Upper lobe of right lung (tissue), 1 donor: ENCODE measurements around the gene GPR39. TPM values are rescaled to one million over a fixed set of nuclear protein-coding genes. Genes with fewer than 3 reads are reported as not detected.

Source experiments
- ATAC-seq: fragments of 200-7000 bp; cut with Tn5 transposase; one replicate; pipeline ENCODE4 v1.9.1; 2020; ENCODE audit warnings: mild to moderate bottlenecking, moderate library complexity
- DNase-seq: peaks from one replicate; pipeline ENCODE4 v3.0.0-alpha.2; 2020
- H3K27ac ChIP-seq: fragments of 200-600 bp; one replicate; pipeline ENCODE4 v1.8.0; 2022
- H3K27me3 ChIP-seq: fragments of 200-600 bp; one replicate; pipeline ENCODE4 v1.8.0; 2022; ENCODE audit warnings: mild to moderate bottlenecking
- H3K36me3 ChIP-seq: fragments of 200-600 bp; one replicate; pipeline ENCODE4 v1.8.0; 2022
- H3K4me1 ChIP-seq: fragments of 200-600 bp; one replicate; pipeline ENCODE4 v1.8.0; 2022
- H3K4me3 ChIP-seq: fragments of 200-600 bp; one replicate; pipeline ENCODE4 v1.8.0; 2022; ENCODE audit warnings: mild to moderate bottlenecking
- H3K9me3 ChIP-seq: fragments of 200-600 bp; one replicate; pipeline ENCODE4 v1.8.0; 2022
- CTCF ChIP-seq: fragments of 200-600 bp; IDR thresholded peaks from one replicate; pipeline ENCODE4 v1.8.0; 2022; ENCODE audit warnings: antibody characterized with exemption
- intact Hi-C: fragments of 100-400 bp; cut with DNase I; formaldehyde crosslinking; loops from one replicate; pipeline ENCODE4 v1.11.0; 2022
- total RNA-seq: library from RNA; stranded (reverse); fragmentation: NEBNext Ultra II Directional; extraction: Animal tissue kit (Norgen Biotek cat#: 25700); gene quantifications from one replicate; pipeline ENCODE4 v1.2.1, GENCODE V29; 2021
- donor health status: DM: no; HTN: yes; CAD: no; lungs with severe emphysema.

GPR39 gene
- total RNA-seq, 1 donor from 2014 or later, result 13.4 TPM

DNA sequence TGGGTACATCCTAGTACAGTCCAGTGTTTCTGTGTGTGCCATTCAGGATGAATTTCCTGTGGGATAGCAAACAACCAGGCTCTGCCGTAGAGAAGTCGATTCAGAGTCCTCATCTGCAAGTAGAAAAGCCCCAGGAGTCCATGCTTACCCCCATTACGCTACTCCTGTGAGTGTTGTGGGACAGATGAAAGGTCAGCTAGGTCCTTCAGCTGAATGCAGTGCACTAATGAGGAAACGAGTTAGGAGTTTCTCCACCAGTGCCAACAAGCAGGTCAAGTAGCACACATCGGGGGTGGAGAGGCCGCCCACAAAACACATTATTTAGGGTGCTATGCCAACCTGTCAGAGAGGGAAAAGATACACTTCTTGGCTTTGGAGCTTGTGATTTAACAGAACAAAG is 2.5 kb upstream of the GPR39 start:
- no peaks in the 10 kb centered on the region for H3K9me3 ChIP-seq
- no peaks in the 10 kb centered on the region for H3K36me3 ChIP-seq
- no peak for ATAC-seq
- H3K4me3 ChIP-seq, result no peak overlapping the region
- H3K27me3 ChIP-seq, result no peaks in the 10 kb centered on the region
- TF ChIP-seq CTCF, result no peak
- H3K4me1 ChIP-seq, result peaks cover 8% of the 10 kb centered on the region
- intact Hi-C loops, result no loop called here
- no peak overlapping the region for H3K27ac ChIP-seq
- no peak for DNase-seq

DNA sequence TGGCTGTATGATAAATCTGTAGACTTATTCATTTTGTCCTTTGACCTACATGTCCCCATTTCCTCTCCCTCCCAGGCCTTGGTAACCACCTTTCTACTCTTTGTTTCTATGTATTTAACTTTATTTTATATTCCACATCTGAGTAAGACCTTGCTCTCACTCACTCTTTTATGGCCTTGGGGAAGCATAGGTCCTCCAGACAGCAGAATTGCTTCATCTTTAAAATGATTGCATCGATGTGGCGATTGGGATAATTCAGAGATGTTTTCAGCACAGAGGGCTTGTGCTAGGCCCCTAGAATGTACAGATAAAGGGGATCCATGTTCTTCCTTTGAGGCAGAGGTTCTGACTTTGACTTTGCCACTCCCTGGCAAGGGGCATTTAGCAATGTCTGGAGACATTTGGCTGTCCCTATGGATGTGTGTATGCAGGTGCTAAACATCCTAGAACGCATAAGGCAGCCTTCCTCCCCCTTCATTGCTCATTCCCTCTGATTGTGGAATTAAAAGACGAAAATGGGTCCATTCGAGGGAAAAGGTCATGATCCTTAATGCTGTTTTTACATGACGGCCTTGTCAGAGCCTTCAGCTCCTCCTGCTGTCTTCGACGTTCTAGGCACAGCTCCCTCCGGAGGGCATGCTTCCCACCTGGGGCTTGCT is 1.2 kb upstream of the GPR39 start:
- no peak for ATAC-seq
- no peak for DNase-seq
- Histone ChIP-seq H3K36me3 (no peaks in the 10 kb centered on the region), H3K27ac (peak overlapping the region; percentile 84), H3K27me3 (no peaks in the 10 kb centered on the region), H3K4me3 (peak overlapping the region; percentile 57), H3K9me3 (no peaks in the 10 kb centered on the region), H3K4me1 (peaks cover 8% of the 10 kb centered on the region)
- intact Hi-C loops, result no loop called here
- no peak for TF ChIP-seq CTCF

DNA sequence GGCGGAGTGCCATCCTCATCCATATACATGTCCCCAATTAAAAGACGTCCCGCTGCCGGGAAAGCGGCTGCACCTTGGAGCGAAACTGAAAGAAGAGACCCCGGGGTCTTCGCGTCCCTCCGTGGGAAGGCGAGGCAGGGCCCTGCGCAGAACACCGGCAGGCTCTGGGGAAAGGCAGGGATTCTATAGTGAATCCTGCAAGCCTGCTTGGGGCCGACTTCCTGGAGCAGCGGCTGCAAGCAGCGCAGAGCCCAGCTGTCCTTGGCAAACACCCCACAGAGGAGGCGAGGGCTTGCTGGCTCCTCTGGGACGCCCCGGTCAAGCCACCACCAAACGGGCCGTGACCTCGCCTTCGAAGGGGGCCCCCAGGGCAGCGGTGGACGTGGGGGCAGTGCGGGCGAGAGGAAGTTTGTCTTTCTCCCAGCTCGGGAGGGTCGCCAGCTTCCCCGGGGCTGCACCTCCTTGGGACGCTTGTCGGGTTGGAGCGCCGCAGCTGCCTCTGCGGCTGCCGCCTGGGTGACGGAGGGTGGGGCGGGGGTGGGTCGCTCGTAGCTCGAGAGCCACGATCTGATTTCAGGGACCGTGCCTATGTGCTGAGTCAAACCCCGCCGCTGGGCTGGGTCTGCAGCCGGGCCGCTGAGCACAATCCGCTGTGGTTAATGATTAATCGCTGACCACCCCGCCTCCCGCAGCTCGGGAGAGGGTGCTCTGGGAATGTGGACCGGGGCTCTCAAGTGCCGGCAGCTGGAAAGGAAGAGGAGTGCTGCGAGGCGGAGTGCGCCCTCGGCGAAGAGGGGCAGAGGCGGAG is 486 bp upstream of the GPR39 start:
- TF ChIP-seq CTCF, result no peak
- peak; percentile 94 for ATAC-seq
- no peaks in the 10 kb centered on the region for H3K36me3 ChIP-seq
- no peaks in the 10 kb centered on the region for H3K27me3 ChIP-seq
- H3K27ac ChIP-seq, result peak overlapping the region; percentile 84
- no peaks in the 10 kb centered on the region for H3K9me3 ChIP-seq
- peak; percentile 96 for DNase-seq
- H3K4me3 ChIP-seq, result peak overlapping the region; percentile 57
- peaks cover 8% of the 10 kb centered on the region for H3K4me1 ChIP-seq
- intact Hi-C loops, result no loop called here

GRCh38 chr2:132417430-132418035 is 928 bp downstream of the GPR39 start:
- no peak for DNase-seq
- H3K9me3 ChIP-seq, result no peaks in the 10 kb centered on the region
- H3K27ac ChIP-seq, result no peak overlapping the region
- no peak for ATAC-seq
- H3K4me3 ChIP-seq, result peak overlapping the region; percentile 57
- no peaks in the 10 kb centered on the region for H3K36me3 ChIP-seq
- peaks cover 8% of the 10 kb centered on the region for H3K4me1 ChIP-seq
- intact Hi-C loops, result no loop called here
- H3K27me3 ChIP-seq, result no peaks in the 10 kb centered on the region
- TF ChIP-seq CTCF, result no peak

DNA sequence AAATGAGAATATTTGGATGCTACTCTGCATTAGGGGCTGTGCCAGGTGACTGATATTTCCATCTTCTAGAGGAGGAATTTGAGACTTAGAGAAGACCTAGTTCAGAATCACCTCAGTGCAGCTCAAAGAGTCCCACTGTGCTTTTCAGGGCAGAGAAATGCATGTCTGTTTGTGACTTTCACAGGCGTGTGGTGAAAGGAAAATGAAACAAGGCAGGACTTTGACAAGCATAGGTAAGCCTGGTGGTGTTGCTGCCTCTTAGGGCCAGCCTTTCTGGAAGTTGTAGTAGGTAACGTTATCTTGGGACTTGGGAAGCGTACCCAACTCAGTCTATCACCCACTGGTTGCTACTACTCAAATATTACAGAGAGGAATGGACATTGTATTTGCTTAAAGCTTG is 2.6 kb downstream of the GPR39 start:
- no peak overlapping the region for H3K27ac ChIP-seq
- no peaks in the 10 kb centered on the region for H3K36me3 ChIP-seq
- intact Hi-C loops, result no loop called here
- no peaks in the 10 kb centered on the region for H3K27me3 ChIP-seq
- ATAC-seq (no peak), DNase-seq (no peak)
- peaks cover 8% of the 10 kb centered on the region for H3K4me1 ChIP-seq
- no peak for TF ChIP-seq CTCF
- H3K4me3 ChIP-seq, result peak overlapping the region; percentile 57
- no peaks in the 10 kb centered on the region for H3K9me3 ChIP-seq
